Retinal pigment epithelial cell (primary cell): ENCODE measurements around the gene CLSTN2.

Experiments used
- DNase-seq: peaks from one replicate; pipeline ENCODE4 v3.0.0-alpha.2; 2010; ENCODE audit warnings: low read depth
- H3K4me3 ChIP-seq: 2 replicates; pipeline ENCODE4 v1.5.1; 2011; ENCODE audit warnings: mild to moderate bottlenecking, low read length, control low read depth, moderate library complexity
- CTCF ChIP-seq: conservative IDR thresholded peaks from 2 replicates; pipeline ENCODE4 v1.5.1; 2011; ENCODE audit warnings: low read depth, low read length, control low read depth, inconsistent platforms

CLSTN2 gene

GRCh38 chr3:140449413-140450256 lies 514.6 kb downstream of the CLSTN2 start:
- H3K4me3 ChIP-seq, result no peak overlapping the region
- DNase-seq, result no peak
- TF ChIP-seq CTCF, result no peak

- no peak for DNase-seq
- no peak overlapping the region for H3K4me3 ChIP-seq
- TF ChIP-seq CTCF, result no peak
These were observed 518.8 kb downstream of the CLSTN2 start for GRCh38 chr3:140453750-140454149.

- TF ChIP-seq CTCF, result no peak
- DNase-seq, result no peak
- H3K4me3 ChIP-seq, result no peak overlapping the region
These were observed 520.7 kb downstream of the CLSTN2 start for GRCh38 chr3:140455521-140456214.

- no peak for DNase-seq
- TF ChIP-seq CTCF, result no peak
- H3K4me3 ChIP-seq, result no peak overlapping the region
These were observed 522.0 kb downstream of the CLSTN2 start for GRCh38 chr3:140456974-140457373.

- DNase-seq, result no peak
- no peak for TF ChIP-seq CTCF
- H3K4me3 ChIP-seq, result no peak overlapping the region
These were observed 524.5 kb downstream of the CLSTN2 start for GRCh38 chr3:140459462-140459861.

- no peak overlapping the region for H3K4me3 ChIP-seq
- TF ChIP-seq CTCF, result no peak
- DNase-seq, result no peak
These were observed 526.3 kb downstream of the CLSTN2 start for GRCh38 chr3:140461250-140461649.

- H3K4me3 ChIP-seq, result no peak overlapping the region
- TF ChIP-seq CTCF, result no peak
- no peak for DNase-seq
These were observed 528.4 kb downstream of the CLSTN2 start for GRCh38 chr3:140463355-140463754.
